DOHH2 (cell line): ENCODE data around the gene ZNF280B.

Experiments
- EZH2phosphoT487 ChIP-seq: fragments of 200-600 bp; sonication (generic); IDR thresholded peaks from 2 replicates; pipeline ENCODE4 v1.6.1; 2017; ENCODE audit warnings: borderline replicate concordance, mild to moderate bottlenecking, antibody characterized with exemption, low read length, moderate library complexity, mixed read lengths
- TF ChIP-seq, protein P1 (sequence below): fragments of 200-600 bp; sonication (generic); IDR thresholded peaks from one replicate; pipeline ENCODE4 v1.5.1; 2014; ENCODE audit warnings: antibody characterized with exemption, mild to moderate bottlenecking, low read depth, low read length; ENCODE audit not compliant: poor library complexity, severe bottlenecking

DNA sequence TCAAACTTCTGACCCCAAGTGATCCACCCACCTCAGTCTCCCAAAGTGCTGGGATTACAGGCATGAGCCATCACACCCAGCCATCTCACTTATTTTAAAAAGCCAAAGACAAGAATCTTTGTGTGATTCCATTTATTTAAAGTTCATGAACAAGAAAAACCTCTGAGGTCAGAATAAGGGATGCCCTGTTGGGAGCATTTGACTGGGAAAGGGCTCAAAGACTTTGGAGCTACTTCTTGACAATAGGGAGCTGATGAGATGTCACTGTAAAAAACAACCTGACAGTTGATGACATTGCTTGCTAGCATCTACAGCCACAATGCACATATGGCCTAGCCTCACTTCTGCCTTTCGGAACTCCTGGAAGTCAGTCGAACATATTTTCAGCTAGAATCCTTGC lies 5.1 kb upstream of the ZNF280B start:
- TF ChIP-seq, protein P1, sequence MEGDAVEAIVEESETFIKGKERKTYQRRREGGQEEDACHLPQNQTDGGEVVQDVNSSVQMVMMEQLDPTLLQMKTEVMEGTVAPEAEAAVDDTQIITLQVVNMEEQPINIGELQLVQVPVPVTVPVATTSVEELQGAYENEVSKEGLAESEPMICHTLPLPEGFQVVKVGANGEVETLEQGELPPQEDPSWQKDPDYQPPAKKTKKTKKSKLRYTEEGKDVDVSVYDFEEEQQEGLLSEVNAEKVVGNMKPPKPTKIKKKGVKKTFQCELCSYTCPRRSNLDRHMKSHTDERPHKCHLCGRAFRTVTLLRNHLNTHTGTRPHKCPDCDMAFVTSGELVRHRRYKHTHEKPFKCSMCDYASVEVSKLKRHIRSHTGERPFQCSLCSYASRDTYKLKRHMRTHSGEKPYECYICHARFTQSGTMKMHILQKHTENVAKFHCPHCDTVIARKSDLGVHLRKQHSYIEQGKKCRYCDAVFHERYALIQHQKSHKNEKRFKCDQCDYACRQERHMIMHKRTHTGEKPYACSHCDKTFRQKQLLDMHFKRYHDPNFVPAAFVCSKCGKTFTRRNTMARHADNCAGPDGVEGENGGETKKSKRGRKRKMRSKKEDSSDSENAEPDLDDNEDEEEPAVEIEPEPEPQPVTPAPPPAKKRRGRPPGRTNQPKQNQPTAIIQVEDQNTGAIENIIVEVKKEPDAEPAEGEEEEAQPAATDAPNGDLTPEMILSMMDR = no peak
- no peak for TF ChIP-seq EZH2phosphoT487
